GM18505 (cell line): ENCODE results near the gene PGLYRP2.

Experiments
- ATAC-seq: cut with Tn5 transposase; IDR thresholded peaks from one replicate; pipeline ENCODE4 v1.9.1; 2021; ENCODE audit not compliant: unreplicated experiment
- POLR2A ChIP-seq: IDR thresholded peaks from 4 replicates; pipeline ENCODE4 v1.6.1; 2011; ENCODE audit warnings: borderline replicate concordance; ENCODE audit not compliant: insufficient read depth, insufficient read length; ENCODE audit errors: extremely low read depth

PGLYRP2 gene

GRCh38 chr19:15471639-15472101 is 7.6 kb downstream of the PGLYRP2 start:
- no peak for ATAC-seq

GRCh38 chr19:15469513-15470297 is 9.6 kb downstream of the PGLYRP2 start:
- TF ChIP-seq POLR2A, result no peak
- no peak for ATAC-seq

More at GRCh38 chr19:15471639-15472101, 7.6 kb downstream of the PGLYRP2 start:
- TF ChIP-seq POLR2A, result no peak

- no peak for ATAC-seq
These were observed 10.4 kb downstream of the PGLYRP2 start for GRCh38 chr19:15468675-15469512.

GRCh38 chr19:15467734-15468214 is 11.5 kb downstream of the PGLYRP2 start:
- TF ChIP-seq POLR2A, result no peak
- no peak for ATAC-seq

More at GRCh38 chr19:15468675-15469512, 10.4 kb downstream of the PGLYRP2 start:
- TF ChIP-seq POLR2A, result no peak

DNA sequence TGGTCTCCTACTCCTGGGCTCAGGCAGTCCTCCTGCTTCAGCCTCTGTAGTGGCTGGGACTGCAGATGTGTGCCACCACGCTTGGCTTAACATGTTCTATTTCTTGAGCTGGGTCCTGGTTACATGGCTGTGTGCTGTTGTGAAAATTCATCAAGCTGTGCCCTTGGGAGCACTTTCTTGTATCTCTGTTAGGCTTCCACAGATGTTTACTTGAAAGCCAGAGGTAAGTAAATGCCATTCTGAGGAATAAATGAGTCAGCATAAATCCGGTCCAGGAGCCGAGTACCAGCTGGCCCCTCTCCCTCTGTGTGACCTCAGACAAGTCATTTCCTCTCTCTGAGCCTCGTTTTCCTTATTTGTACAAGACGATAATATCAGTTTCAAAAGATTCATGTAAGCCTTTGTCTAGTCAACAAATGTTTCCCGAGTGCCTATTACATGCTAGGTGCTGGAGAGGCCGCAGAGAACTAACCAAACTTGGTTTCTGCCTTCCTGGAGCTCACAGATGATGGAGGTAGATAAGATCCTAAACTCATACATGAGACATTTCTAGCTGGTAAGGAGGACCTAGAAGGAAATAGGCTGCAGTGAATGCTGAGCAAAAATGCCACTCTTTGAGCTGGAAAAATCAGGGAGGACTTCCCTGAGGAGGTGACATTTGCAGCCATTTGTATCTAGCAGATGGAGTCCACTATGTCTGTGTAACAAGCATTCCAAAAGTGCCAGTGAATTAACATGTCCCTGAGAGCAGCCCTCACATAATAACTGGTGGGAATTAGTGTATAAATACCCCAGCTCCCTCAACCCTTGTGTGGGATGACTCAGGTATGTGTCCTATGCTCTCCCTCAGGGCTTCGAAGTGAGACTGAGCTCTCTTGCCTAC is 12.2 kb downstream of the PGLYRP2 start:
- peak; percentile 45 for ATAC-seq
- TF ChIP-seq POLR2A, result no peak

GRCh38 chr19:15464394-15465385 is 14.6 kb downstream of the PGLYRP2 start, which contains the start of gene RASAL3:
TSS of gene RASAL3 (minus strand) at chr19:15464544. CDS start at chr19:15464358, 186 bp downstream.
- TF ChIP-seq POLR2A, result peak; percentile 10
- no peak for ATAC-seq

DNA sequence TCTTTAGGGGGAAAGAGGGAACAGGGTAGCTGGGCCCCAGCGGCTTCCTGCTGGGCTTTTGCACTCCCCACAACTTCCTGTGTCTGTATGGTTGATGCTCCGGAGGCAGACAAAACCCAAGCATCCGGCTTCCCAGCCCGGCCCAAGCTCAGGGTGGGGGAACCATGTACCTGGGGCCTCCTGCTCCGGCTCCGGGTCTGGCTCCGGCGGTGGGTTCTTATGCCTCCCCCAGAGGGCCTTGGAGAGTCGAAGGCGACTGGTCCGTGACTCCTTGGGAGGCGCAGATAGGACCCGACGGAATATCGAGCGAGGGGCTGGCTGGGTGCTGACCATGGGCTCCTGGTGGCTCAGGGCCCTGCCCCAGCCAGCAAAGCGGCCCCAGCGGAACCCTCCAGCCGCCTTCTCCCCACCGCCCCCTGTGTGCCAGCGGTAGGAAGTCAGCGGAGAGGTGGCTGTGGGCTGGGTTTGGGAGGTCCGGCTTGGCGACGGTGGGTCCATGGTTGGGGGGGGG is 15.4 kb downstream of the PGLYRP2 start:
- ATAC-seq, result no peak
- TF ChIP-seq POLR2A, result peak; percentile 79

DNA sequence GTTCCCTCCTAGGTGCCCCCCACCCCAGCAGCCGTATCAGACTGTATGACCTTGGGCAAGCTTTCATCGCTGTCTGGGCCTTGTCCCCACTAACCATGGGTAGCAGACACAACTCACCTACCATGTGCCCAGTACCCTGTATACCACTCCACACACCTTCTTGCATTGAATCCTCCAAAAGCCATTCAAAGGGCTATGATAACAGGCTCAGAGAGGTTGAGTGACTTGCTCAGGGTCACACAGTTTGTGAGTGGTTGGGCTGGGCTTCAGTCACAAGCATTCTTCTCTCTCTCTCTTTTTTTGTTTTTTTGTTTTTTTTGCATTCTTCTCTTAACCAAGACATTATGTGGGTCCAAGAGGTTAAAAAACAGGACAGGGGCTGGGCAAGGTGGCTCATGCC is 17.6 kb downstream of the PGLYRP2 start:
- no peak for TF ChIP-seq POLR2A

GRCh38 chr19:15457701-15458484 is 21.4 kb downstream of the PGLYRP2 start:
- no peak for ATAC-seq
- peak; percentile 3 for TF ChIP-seq POLR2A

More for the DNA sequence above, 17.6 kb downstream of the PGLYRP2 start:
- ATAC-seq, result no peak

- TF ChIP-seq POLR2A, result no peak
- ATAC-seq, result no peak
These were observed 22.2 kb downstream of the PGLYRP2 start for GRCh38 chr19:15456871-15457700.

DNA sequence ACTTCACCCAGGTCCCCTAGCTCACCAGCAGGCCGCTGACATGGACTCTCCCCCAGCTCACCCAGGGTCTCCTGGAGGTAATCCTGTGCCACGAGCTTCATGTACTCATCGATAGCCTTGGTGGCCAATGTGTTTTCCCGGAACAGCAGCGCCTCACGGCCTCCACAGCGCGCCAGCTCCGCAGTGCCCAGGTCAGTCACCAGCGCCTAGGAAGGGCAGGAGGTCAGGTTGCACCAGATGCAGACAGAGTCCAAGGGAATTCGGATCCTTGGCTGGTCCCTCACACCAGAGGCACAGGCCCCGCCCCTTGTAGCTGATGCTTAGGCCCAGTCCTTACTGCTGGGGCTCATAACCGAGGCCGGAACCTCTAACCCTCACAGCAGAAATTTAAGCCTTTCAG is 22.9 kb downstream of the PGLYRP2 start:
- no peak for ATAC-seq
- TF ChIP-seq POLR2A, result no peak
